ENCODE data around the gene WBP2.

The WBP2 gene

DNA sequence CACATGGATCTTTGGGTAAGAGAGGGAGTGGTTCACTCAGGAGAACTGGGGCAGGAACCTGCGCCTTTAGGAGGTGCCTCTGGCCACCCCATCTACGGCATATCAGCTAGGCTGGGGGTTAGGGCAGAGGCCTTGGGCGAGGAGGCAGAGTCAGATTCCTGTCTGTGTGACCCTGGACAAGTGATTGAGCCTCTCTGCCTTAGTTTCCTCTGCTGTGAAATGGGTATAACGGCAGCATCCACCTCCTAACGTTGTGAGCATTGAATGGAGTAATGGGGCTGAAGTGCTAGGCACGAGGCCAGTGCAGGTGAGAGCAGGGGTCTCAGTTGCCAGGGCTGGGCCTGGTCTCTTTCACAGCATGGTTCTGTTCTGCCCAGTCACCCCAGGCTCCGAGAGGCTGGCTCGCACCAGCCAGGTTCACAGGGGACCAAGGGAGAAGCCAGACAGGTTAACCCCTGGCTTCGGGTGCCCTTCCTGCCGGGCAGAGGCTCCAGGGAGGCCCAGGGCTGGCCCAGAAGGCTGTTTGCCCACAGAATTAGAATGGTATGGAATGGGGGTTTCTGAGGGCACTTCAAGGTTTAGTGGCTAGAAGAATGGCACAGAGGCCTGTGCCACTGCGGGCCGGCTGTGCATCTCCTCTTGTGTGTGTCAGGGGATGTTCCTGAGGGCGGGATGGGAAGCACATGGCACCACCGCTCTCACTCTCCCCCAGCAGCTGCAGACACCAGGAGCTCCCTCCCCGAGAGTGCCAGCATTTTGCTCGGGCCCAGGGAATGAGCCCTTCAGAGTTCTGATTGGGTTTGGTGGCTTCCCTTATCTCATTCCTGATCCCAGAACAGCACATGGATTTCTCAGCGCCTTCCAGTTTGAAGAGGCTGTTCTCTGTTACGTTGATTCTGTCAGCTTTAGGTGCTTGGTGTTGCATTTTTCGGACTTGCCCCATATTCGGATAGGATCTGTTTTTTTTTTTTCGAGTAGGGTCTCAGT lies 34.7 kb downstream of the WBP2 start:
- H3K9me3 ChIP-seq (ENCODE audit: low read depth, low read length), result no peaks in the 10 kb centered on the region
- TF ChIP-seq EZH2 (IDR thresholded peaks at IDR 0.05), result no peak
- TF ChIP-seq POLR2AphosphoS5 (IDR thresholded peaks at IDR 0.05; ENCODE audit: borderline replicate concordance, low read depth, low read length), result no peak
- no peak for TF ChIP-seq FOXP2 (optimal IDR thresholded peaks at IDR 0.05; ENCODE audit: control extremely low read depth, extremely low read length, insufficient read depth)
- H3K9ac ChIP-seq (ENCODE audit: insufficient read length), result no peak overlapping the region
- peaks cover 73% of the 10 kb centered on the region; the same call in 1 of the 2 replicates for H3K36me3 ChIP-seq (ENCODE audit: insufficient read depth, low read length)
- no peak for DNase-seq (ENCODE audit: low read depth, low spot score)
- H3K27ac ChIP-seq, result no peak overlapping the region
- no peak overlapping the region for H3K4me3 ChIP-seq

GRCh38 chr17:75819678-75820077 lies 35.5 kb downstream of the WBP2 start:
- TF ChIP-seq EZH2 (IDR thresholded peaks at IDR 0.05) (no peak), FOXP2 (optimal IDR thresholded peaks at IDR 0.05; ENCODE audit: control extremely low read depth, extremely low read length, insufficient read depth) (no peak), POLR2AphosphoS5 (IDR thresholded peaks at IDR 0.05; ENCODE audit: borderline replicate concordance, low read depth, low read length) (no peak)
- DNase-seq (ENCODE audit: low read depth, low spot score), result no peak
- Histone ChIP-seq H3K36me3 (ENCODE audit: insufficient read depth, low read length) (peaks cover 78% of the 10 kb centered on the region; the same call in 1 of the 2 replicates), H3K9ac (ENCODE audit: insufficient read length) (no peak overlapping the region), H3K4me3 (no peak overlapping the region), H3K9me3 (ENCODE audit: low read depth, low read length) (no peaks in the 10 kb centered on the region), H3K27ac (no peak overlapping the region)

DNA sequence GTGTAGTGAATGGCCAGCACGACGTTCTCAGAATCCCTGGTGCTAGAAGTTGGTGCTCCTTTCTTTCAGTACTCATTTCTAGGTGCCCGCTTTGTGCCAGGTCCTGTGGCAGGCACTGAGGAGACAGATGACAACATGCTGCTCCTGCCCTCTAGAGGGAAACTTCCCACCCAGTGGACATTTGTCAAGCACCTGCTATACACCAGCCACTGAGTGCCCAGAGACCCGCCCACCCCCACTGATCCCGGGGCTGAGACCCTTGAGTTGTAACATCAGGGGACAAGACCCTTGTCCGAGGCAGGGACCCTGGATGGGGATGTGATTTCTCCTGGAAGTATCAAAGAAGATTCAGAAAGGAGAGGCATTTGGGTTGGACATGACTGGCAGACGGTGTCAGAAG lies 36.0 kb downstream of the WBP2 start:
- DNase-seq (ENCODE audit: low read depth, low spot score), result no peak
- Histone ChIP-seq H3K4me3 (no peak overlapping the region), H3K36me3 (ENCODE audit: insufficient read depth, low read length) (peaks cover 81% of the 10 kb centered on the region; the same call in 1 of the 2 replicates), H3K9ac (ENCODE audit: insufficient read length) (no peak overlapping the region), H3K27ac (no peak overlapping the region), H3K9me3 (ENCODE audit: low read depth, low read length) (no peaks in the 10 kb centered on the region)
- no peak for TF ChIP-seq POLR2AphosphoS5 (IDR thresholded peaks at IDR 0.05; ENCODE audit: borderline replicate concordance, low read depth, low read length)
- no peak for TF ChIP-seq EZH2 (IDR thresholded peaks at IDR 0.05)
- TF ChIP-seq FOXP2 (optimal IDR thresholded peaks at IDR 0.05; ENCODE audit: control extremely low read depth, extremely low read length, insufficient read depth), result no peak

DNA sequence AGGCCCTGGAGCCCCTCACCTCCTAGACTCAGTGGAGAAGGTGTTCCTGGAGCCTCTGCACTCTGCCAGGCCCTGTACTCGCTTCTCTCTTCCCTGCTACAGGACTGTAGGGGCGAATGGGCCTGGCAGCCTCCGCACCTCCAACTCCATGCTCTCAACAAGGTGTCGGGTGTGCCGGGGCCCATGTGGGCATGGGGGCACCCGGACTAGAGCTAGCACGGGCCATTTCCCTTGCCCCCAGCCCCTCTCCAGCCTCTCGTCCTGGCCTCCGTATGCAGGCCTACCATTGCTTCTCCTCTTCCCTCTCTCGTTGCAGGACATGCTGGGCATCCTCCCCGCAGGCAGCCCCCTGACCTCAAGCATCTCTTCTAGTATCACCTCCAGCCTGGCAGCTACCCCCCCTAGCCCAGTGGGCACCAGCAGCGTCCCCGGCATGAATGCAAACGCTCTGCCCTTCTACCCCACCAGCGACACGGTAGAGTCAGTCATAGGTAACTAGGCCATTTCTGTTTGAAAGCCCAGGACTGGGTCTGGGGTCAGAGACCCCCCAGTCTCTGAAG lies 36.7 kb downstream of the WBP2 start:
- Histone ChIP-seq H3K9ac (ENCODE audit: insufficient read length) (no peak overlapping the region), H3K9me3 (ENCODE audit: low read depth, low read length) (no peaks in the 10 kb centered on the region), H3K27ac (no peak overlapping the region), H3K4me3 (no peak overlapping the region), H3K36me3 (ENCODE audit: insufficient read depth, low read length) (peaks cover 82% of the 10 kb centered on the region; the same call in 1 of the 2 replicates)
- TF ChIP-seq FOXP2 (optimal IDR thresholded peaks at IDR 0.05; ENCODE audit: control extremely low read depth, extremely low read length, insufficient read depth) (no peak), POLR2AphosphoS5 (IDR thresholded peaks at IDR 0.05; ENCODE audit: borderline replicate concordance, low read depth, low read length) (no peak), EZH2 (IDR thresholded peaks at IDR 0.05) (no peak)
- no peak for DNase-seq (ENCODE audit: low read depth, low spot score)

DNA sequence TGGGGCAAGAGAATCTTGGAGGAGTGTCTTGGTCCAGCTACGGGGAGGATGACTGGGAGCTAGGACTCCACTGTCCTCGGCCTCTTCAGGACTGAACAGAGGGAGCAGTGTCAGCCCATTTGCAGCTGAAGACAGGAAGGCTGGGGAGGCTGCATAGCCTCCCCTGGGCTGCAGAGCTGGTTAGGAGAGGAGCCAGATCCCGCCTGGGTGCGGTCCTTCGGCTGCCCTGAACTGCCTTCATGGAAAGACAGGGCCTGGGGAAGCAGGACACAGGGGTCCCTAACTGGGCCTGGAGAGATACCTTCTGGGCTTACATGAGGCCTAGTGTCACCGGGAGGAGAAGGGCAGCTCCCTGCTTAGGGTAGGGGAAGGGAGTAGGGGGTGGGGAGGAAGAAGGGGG lies 37.6 kb downstream of the WBP2 start:
- no peak overlapping the region for H3K9ac ChIP-seq (ENCODE audit: insufficient read length)
- H3K9me3 ChIP-seq (ENCODE audit: low read depth, low read length), result no peaks in the 10 kb centered on the region
- no peak for TF ChIP-seq EZH2 (IDR thresholded peaks at IDR 0.05)
- no peak for TF ChIP-seq FOXP2 (optimal IDR thresholded peaks at IDR 0.05; ENCODE audit: control extremely low read depth, extremely low read length, insufficient read depth)
- H3K36me3 ChIP-seq (ENCODE audit: insufficient read depth, low read length), result peaks cover 81% of the 10 kb centered on the region; the same call in 1 of the 2 replicates
- H3K4me3 ChIP-seq, result no peak overlapping the region
- no peak for DNase-seq (ENCODE audit: low read depth, low spot score)
- no peak overlapping the region for H3K27ac ChIP-seq

DNA sequence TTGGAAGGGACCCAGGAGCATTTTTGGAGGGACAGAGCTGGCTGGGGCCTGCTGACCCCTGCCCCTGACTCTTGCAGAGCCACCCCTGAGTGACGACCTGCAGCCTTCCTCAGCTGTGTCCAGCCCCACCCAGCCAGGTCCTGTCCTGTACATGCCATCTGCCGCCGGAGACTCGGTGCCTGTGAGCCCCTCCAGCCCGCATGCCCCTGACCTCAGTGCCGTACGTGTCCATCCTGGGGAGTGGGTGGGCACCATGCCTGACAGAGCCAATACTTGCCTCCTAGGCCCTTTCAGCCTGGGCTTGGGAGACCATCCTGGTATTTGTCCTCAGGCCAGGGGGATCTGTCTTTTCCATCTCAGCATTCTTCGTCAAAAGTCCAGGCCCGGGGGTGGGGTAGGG lies 38.4 kb downstream of the WBP2 start:
- Histone ChIP-seq H3K4me3 (no peak overlapping the region), H3K9ac (ENCODE audit: insufficient read length) (no peak overlapping the region), H3K9me3 (ENCODE audit: low read depth, low read length) (no peaks in the 10 kb centered on the region), H3K27ac (no peak overlapping the region), H3K36me3 (ENCODE audit: insufficient read depth, low read length) (peaks cover 80% of the 10 kb centered on the region; the same call in 1 of the 2 replicates)
- TF ChIP-seq FOXP2 (optimal IDR thresholded peaks at IDR 0.05; ENCODE audit: control extremely low read depth, extremely low read length, insufficient read depth) (no peak), POLR2AphosphoS5 (IDR thresholded peaks at IDR 0.05; ENCODE audit: borderline replicate concordance, low read depth, low read length) (no peak), EZH2 (IDR thresholded peaks at IDR 0.05) (no peak)
- no peak for DNase-seq (ENCODE audit: low read depth, low spot score)

DNA sequence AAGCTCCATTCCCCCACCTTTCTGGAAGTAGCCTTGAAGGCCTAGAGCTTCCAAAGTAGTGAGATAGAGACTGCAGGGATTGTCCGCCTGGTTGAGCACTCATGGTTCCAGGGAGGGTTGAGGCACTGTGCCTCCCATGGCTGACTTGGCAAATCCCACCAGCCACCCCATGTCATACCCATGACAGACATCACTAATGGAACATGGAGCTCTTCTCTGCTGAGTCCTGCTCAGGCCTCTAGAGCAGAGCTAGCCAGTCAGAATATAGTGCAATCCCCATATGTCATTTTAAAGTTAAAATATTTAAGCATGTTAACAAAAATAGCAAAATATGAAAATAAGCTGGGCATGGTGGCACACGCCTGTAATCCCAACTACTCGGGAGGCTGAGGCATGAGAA lies 39.7 kb downstream of the WBP2 start:
- TF ChIP-seq POLR2AphosphoS5 (IDR thresholded peaks at IDR 0.05; ENCODE audit: borderline replicate concordance, low read depth, low read length) (no peak), FOXP2 (optimal IDR thresholded peaks at IDR 0.05; ENCODE audit: control extremely low read depth, extremely low read length, insufficient read depth) (no peak), EZH2 (IDR thresholded peaks at IDR 0.05) (no peak)
- no peak for DNase-seq (ENCODE audit: low read depth, low spot score)
- Histone ChIP-seq H3K9ac (ENCODE audit: insufficient read length) (no peak overlapping the region), H3K9me3 (ENCODE audit: low read depth, low read length) (no peaks in the 10 kb centered on the region), H3K4me3 (no peak overlapping the region), H3K36me3 (ENCODE audit: insufficient read depth, low read length) (peaks cover 68% of the 10 kb centered on the region; the same call in 1 of the 2 replicates), H3K27ac (peak overlapping the region; percentile 36; the same call in 1 of the 2 replicates)

DNA sequence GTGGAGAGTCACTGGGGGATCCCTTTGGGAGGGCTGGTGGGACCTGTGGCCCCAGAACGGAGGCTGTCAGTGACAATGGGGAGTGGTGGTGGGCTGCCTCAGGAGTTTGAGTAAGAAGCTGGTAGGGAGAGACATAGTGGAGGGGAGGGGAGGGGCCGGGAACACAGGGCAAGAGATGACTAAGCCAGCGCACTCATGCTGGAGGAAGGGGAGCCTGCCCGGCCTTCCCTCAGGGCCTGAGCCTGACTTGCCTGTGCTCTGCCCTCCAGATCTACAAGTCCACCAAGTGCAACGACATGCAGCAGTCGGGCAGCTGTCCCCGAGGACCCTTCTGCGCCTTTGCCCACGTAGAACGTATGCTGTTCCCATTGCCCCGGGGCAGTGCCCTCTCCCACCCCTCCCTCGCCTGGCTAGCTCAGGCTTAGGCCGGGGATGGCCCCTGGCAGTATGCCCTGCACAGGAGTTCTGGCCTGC lies 40.2 kb downstream of the WBP2 start:
- no peak for DNase-seq (ENCODE audit: low read depth, low spot score)
- H3K36me3 ChIP-seq (ENCODE audit: insufficient read depth, low read length), result peaks cover 67% of the 10 kb centered on the region; the same call in 1 of the 2 replicates
- no peak for TF ChIP-seq POLR2AphosphoS5 (IDR thresholded peaks at IDR 0.05; ENCODE audit: borderline replicate concordance, low read depth, low read length)
- TF ChIP-seq FOXP2 (optimal IDR thresholded peaks at IDR 0.05; ENCODE audit: control extremely low read depth, extremely low read length, insufficient read depth), result no peak
- TF ChIP-seq EZH2 (IDR thresholded peaks at IDR 0.05), result no peak
- H3K9ac ChIP-seq (ENCODE audit: insufficient read length), result no peak overlapping the region
- H3K4me3 ChIP-seq, result no peak overlapping the region
- peak overlapping the region; percentile 36; the same call in 1 of the 2 replicates for H3K27ac ChIP-seq
- no peaks in the 10 kb centered on the region for H3K9me3 ChIP-seq (ENCODE audit: low read depth, low read length)

Measured in SK-N-MC (cell line).